ENCODE measurements around the gene TUBB6. TPM values are rescaled to one million over a fixed set of nuclear protein-coding genes. Genes with fewer than 3 reads are reported as not detected.

Gene TUBB6
- total RNA-seq: 155 TPM
- long read RNA-seq, transcript TUBB6-213 (4 exons, 1,017 nt): minor isoform, 12 of 288 reads
- long read RNA-seq, transcript TUBB6-203 (4 exons, 788 nt): minor isoform, 6 of 288 reads
- long read RNA-seq, transcript TUBB6-202 (3 exons, 2,163 nt): minor isoform, 8 of 288 reads
- long read RNA-seq, transcript TUBB6-201 (4 exons, 2,064 nt): major isoform, 176 of 288 reads
- long read RNA-seq, partial matches to known transcripts: 73 of 288 reads
- long read RNA-seq, other reads (novel, unspliced or antisense): 11 of 288 reads

GRCh38 chr18:12307701-12308385 lies at the start of gene TUBB6:
Gene TUBB6 (plus strand): TSS chr18:12308241. CDS start chr18:12308293, 52 bp downstream.
- intact Hi-C loops (cut with DNase I): loop anchor here (1.0 to 10.0 kb wide), 3 partner anchors 36 to 637 kb away; partner anchors contain the start of gene SEH1L
- peak; percentile 85 for DNase-seq (ENCODE audit: low spot score)

- peak; percentile 59 for DNase-seq (ENCODE audit: low spot score)
- intact Hi-C loops (cut with DNase I): no loop called here
Measured at GRCh38 chr18:12258719-12259705, 49.0 kb upstream of the TUBB6 start.

GRCh38 chr18:12262748-12263147 lies 45.3 kb upstream of the TUBB6 start:
- intact Hi-C loops (cut with DNase I): no loop called here

GRCh38 chr18:12264864-12265263 lies 43.2 kb upstream of the TUBB6 start:
- intact Hi-C loops (cut with DNase I): no loop called here
- no peak for DNase-seq (ENCODE audit: low spot score)

More at GRCh38 chr18:12262748-12263147, 45.3 kb upstream of the TUBB6 start:
- DNase-seq (ENCODE audit: low spot score): no peak

GRCh38 chr18:12271376-12272235 lies 36.4 kb upstream of the TUBB6 start:
- DNase-seq (ENCODE audit: low spot score): no peak
- intact Hi-C loops (cut with DNase I): loop anchor here (5.0 kb wide), 1 partner anchor 36 kb away; the partner anchor contains the start of gene TUBB6

- no peak for DNase-seq (ENCODE audit: low spot score)
- intact Hi-C loops (cut with DNase I): loop anchor here (5.0 kb wide), 1 partner anchor 33 kb away; the partner anchor contains the start of gene TUBB6
Measured at GRCh38 chr18:12274793-12275192, 33.2 kb upstream of the TUBB6 start.

- no peak for DNase-seq (ENCODE audit: low spot score)
- intact Hi-C loops (cut with DNase I): no loop called here
Measured at GRCh38 chr18:12276736-12277554, 31.1 kb upstream of the TUBB6 start.

- intact Hi-C loops (cut with DNase I): loop anchor here (2.0 kb wide), 1 partner anchor 99 kb away; the partner anchor contains the start of gene AFG3L2
- DNase-seq (ENCODE audit: low spot score): no peak
Measured at GRCh38 chr18:12278215-12278671, 29.8 kb upstream of the TUBB6 start.

- intact Hi-C loops (cut with DNase I): loop anchor here (2.0 kb wide), 1 partner anchor 98 kb away; the partner anchor contains the start of gene AFG3L2
Measured at GRCh38 chr18:12278741-12279682, 29.0 kb upstream of the TUBB6 start.

GRCh38 chr18:12279781-12280531 lies 28.1 kb upstream of the TUBB6 start:
- intact Hi-C loops (cut with DNase I): loop anchor here (2.0 to 5.0 kb wide), 2 partner anchors 37 to 97 kb away; partner anchors contain the start of gene AFG3L2
- no peak for DNase-seq (ENCODE audit: low spot score)

More at GRCh38 chr18:12278741-12279682, 29.0 kb upstream of the TUBB6 start:
- DNase-seq (ENCODE audit: low spot score): peak; percentile 94

GRCh38 chr18:12281861-12282260 lies 26.2 kb upstream of the TUBB6 start:
- intact Hi-C loops (cut with DNase I): loop anchor here (5.0 kb wide), 1 partner anchor 35 kb away; no protein-coding TSS in a partner anchor
- no peak for DNase-seq (ENCODE audit: low spot score)

GRCh38 chr18:12282442-12283039 lies 25.5 kb upstream of the TUBB6 start:
- intact Hi-C loops (cut with DNase I): loop anchor here (5.0 kb wide), 1 partner anchor 35 kb away; no protein-coding TSS in a partner anchor
- DNase-seq (ENCODE audit: low spot score): no peak

GRCh38 chr18:12283256-12283655 lies 24.8 kb upstream of the TUBB6 start:
- no peak for DNase-seq (ENCODE audit: low spot score)
- intact Hi-C loops (cut with DNase I): loop anchor here (5.0 kb wide), 1 partner anchor 34 kb away; no protein-coding TSS in a partner anchor

- DNase-seq (ENCODE audit: low spot score): no peak
- intact Hi-C loops (cut with DNase I): loop anchor here (5.0 kb wide), 1 partner anchor 34 kb away; no protein-coding TSS in a partner anchor
Measured at GRCh38 chr18:12283666-12284065, 24.4 kb upstream of the TUBB6 start.

GRCh38 chr18:12287131-12287681 lies 20.8 kb upstream of the TUBB6 start:
- no peak for DNase-seq (ENCODE audit: low spot score)
- intact Hi-C loops (cut with DNase I): loop anchor here (5.0 kb wide), 1 partner anchor 370 kb away; the partner anchor contains the start of gene SPIRE1
